Vagina (tissue), 2 donors: ENCODE measurements around the gene SLC38A2.

Source experiments
- CTCF ChIP-seq, 3 experiments: fragments of 450-650 bp in 2 of 3; fragments of 200-600 bp in 1 of 3; sonication (generic) in 1 of 3; IDR thresholded peaks; one replicate each; pipeline ENCODE4 v1.5.1; 2017 to 2019; ENCODE audit warnings: antibody characterized with exemption in 3 of 3, mild to moderate bottlenecking in 2 of 3, moderate library complexity in 2 of 3
- POLR2A ChIP-seq, 2 donors: fragments of 450-650 bp; IDR thresholded peaks; one replicate each; pipeline ENCODE4 v1.6.1; 2017; ENCODE audit warnings: antibody characterized with exemption in 2 of 2, mild to moderate bottlenecking in 2 of 2, moderate library complexity in 2 of 2

GRCh38 chr12:46404225-46404631 lies 31.7 kb upstream of the SLC38A2 start:
- TF ChIP-seq CTCF (IDR thresholded peaks at IDR 0.05) (no peak), POLR2A (IDR thresholded peaks at IDR 0.05) (no peak)
